Muscle layer of colon (tissue), 2 donors: ENCODE data around the gene FMN2.

Source experiments
- H3K27ac ChIP-seq: one replicate; pipeline ENCODE4 v1.7.0; 2013; ENCODE audit warnings: low read depth, mild to moderate bottlenecking, low read length, moderate library complexity
- H3K27me3 ChIP-seq, 2 donors: one replicate each; pipeline ENCODE4 v1.7.0; 2013; ENCODE audit warnings: low read length in 2 of 2, mild to moderate bottlenecking in 2 of 2; ENCODE audit not compliant: insufficient read depth in 2 of 2, control insufficient read depth in 1 of 2
- H3K36me3 ChIP-seq: one replicate; pipeline ENCODE4 v1.7.0; 2013; ENCODE audit warnings: mild to moderate bottlenecking, low read length; ENCODE audit not compliant: insufficient read depth
- H3K4me1 ChIP-seq: one replicate; pipeline ENCODE4 v1.7.0; 2013; ENCODE audit warnings: mild to moderate bottlenecking, low read length; ENCODE audit not compliant: insufficient read depth
- H3K4me3 ChIP-seq, 2 donors: one replicate each; pipeline ENCODE4 v1.7.0; 2013; ENCODE audit warnings: low read length in 2 of 2, low read depth in 1 of 2, mild to moderate bottlenecking in 1 of 2, moderate library complexity in 1 of 2
- H3K9ac ChIP-seq: one replicate; pipeline ENCODE4 v1.7.0; 2013; ENCODE audit warnings: low read length
- H3K9me3 ChIP-seq: one replicate; pipeline ENCODE4 v1.7.0; 2013; ENCODE audit warnings: mild to moderate bottlenecking, low read length
- donor health status: abdominal sarcoma.
- donor health status: Adenocarcinoma of cecum.

FMN2 gene

DNA sequence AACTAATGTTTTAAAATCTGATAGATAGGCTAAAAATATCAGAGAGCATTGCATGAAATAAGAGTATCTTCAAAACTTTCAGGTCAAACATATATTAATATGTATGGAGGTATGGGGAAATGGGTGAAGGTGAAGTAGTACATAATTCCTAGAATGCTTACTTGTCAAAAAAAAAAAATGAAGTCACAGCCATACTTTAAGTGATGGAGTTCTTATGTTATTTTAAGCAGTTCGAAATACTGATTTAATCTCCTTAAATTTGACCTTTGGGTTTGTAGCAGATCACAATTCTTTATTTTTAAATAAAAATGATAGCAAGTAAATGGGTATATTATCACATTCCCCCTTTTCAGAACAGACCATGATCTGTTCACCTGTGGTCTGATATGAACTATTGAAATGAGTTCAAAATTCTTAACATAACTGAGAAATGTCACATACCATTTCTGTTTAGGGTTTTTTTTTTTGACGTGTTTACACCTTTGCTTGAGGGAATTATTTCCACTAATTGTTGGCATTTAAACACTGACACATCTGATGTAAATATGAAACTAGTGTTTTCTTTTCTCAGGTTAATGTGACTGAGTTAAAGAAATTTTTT lies 300.1 kb downstream of the FMN2 start:
- no peak overlapping the region for H3K27ac ChIP-seq
- H3K9me3 ChIP-seq, result no peaks in the 10 kb centered on the region
- no peak overlapping the region for H3K4me3 ChIP-seq
- H3K9ac ChIP-seq, result no peak overlapping the region
- no peaks in the 10 kb centered on the region for H3K27me3 ChIP-seq
- no peaks in the 10 kb centered on the region for H3K36me3 ChIP-seq
- peaks cover 6% of the 10 kb centered on the region for H3K4me1 ChIP-seq

DNA sequence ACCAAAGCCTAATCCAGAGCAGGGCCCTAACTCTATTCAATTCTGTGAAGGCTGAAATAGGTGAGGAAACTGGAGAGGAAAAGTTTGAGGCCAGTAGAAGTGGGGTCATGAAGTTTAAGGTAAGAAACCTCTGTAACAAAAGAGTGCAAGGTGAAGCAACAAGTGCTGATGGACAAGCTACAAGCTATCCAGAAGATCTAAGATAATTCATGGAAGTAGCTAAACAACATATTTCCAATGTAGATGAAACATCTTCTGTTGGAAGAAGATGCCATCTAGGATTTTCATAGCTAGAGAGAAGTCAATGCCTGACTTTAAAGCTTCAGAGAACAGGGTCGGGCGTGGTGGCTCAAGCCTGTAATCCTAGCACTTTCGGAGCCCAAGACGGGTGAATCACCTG lies 302.7 kb downstream of the FMN2 start:
- Histone ChIP-seq H3K4me3 (no peak overlapping the region), H3K27ac (no peak overlapping the region), H3K9me3 (no peaks in the 10 kb centered on the region), H3K36me3 (no peaks in the 10 kb centered on the region), H3K4me1 (peaks cover 11% of the 10 kb centered on the region), H3K9ac (no peak overlapping the region), H3K27me3 (no peaks in the 10 kb centered on the region)

DNA sequence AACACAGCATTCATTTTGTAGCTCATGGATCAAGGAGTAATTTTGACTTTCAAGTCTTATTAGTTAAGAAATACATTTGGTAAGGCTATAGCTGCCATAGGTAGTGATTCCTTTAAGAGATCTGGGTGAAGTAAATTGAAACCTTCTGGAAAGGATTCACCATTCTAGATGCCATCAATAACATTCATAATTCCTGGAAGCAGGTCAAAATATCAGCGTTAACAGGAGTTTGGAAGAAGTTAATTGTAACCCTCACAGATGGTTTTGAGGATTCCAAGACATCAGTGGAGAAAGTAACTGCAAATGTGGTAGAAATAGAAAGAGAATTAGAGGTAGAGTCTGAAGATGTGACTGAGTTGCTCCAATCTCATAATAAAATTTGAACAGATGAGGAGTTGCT lies 303.7 kb downstream of the FMN2 start:
- Histone ChIP-seq H3K9ac (no peak overlapping the region), H3K27ac (no peak overlapping the region), H3K9me3 (no peaks in the 10 kb centered on the region), H3K4me1 (peaks cover 11% of the 10 kb centered on the region), H3K36me3 (no peaks in the 10 kb centered on the region), H3K27me3 (no peaks in the 10 kb centered on the region), H3K4me3 (no peak overlapping the region)

DNA sequence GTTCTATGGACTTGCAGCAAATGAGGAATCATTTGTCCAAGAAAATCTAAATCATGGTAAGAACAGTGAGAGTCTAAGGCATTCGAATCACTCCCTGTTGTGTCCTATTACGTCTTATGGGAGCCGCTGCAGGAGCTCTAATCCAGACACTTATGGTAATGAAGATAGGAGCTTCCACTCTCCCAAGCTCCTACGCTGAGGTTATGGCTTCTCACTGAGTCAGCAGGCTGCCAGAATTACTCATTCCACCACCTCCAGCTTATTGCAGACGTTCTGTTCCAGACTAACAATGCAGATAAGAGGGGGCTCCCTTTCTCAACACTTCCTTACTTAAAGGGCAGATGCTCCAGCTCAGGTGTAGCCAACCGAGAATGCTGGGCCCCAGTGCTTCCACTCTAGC lies 307.7 kb downstream of the FMN2 start:
- peaks cover 9% of the 10 kb centered on the region for H3K4me1 ChIP-seq
- H3K9ac ChIP-seq, result no peak overlapping the region
- H3K27me3 ChIP-seq, result no peaks in the 10 kb centered on the region
- no peak overlapping the region for H3K4me3 ChIP-seq
- H3K9me3 ChIP-seq, result no peaks in the 10 kb centered on the region
- H3K36me3 ChIP-seq, result no peaks in the 10 kb centered on the region
- H3K27ac ChIP-seq, result no peak overlapping the region

DNA sequence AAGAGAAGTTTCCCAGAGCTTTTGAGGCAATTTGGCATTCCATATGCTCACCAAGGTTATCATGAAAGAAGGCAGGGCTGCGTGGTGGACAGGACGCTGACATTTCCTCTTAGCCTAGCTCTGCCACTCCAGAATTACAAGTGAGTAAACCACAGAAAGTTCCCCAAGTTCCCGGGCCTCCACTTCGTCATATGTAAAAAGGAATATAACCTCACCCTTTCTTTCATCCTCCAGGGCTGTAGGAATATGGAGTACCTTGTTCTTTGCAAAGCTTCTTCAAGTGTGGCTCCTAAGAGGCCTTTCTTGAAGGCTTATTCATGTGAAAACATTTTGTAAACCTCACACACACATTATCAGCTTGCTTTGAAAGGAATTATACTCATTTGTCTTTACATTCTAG lies 310.0 kb downstream of the FMN2 start:
- H3K36me3 ChIP-seq, result no peaks in the 10 kb centered on the region
- no peak overlapping the region for H3K27ac ChIP-seq
- H3K9ac ChIP-seq, result no peak overlapping the region
- H3K27me3 ChIP-seq, result no peaks in the 10 kb centered on the region
- H3K4me3 ChIP-seq, result no peak overlapping the region
- peaks cover 14% of the 10 kb centered on the region for H3K4me1 ChIP-seq
- H3K9me3 ChIP-seq, result no peaks in the 10 kb centered on the region

DNA sequence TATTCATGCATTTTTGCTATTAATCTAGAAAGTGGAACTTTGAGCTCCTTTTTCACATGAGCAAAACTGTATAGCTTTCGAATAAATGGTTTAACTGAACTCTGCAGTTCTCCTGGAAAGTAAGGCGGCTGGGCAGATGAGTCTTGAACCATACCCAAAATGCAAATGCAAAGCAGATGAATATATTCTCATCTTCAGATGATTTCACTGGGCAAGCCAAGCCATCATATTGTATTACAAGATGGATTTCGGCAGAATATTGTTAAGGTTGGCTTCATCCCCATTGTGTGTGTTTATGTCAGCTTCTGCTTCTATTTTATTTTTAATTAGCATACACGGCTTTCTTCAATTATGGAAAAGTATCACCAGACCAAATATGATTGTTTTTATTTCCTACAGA lies 310.6 kb downstream of the FMN2 start:
- Histone ChIP-seq H3K9me3 (no peaks in the 10 kb centered on the region), H3K4me1 (peaks cover 14% of the 10 kb centered on the region), H3K27me3 (no peaks in the 10 kb centered on the region), H3K27ac (no peak overlapping the region), H3K4me3 (no peak overlapping the region), H3K9ac (no peak overlapping the region), H3K36me3 (no peaks in the 10 kb centered on the region)

DNA sequence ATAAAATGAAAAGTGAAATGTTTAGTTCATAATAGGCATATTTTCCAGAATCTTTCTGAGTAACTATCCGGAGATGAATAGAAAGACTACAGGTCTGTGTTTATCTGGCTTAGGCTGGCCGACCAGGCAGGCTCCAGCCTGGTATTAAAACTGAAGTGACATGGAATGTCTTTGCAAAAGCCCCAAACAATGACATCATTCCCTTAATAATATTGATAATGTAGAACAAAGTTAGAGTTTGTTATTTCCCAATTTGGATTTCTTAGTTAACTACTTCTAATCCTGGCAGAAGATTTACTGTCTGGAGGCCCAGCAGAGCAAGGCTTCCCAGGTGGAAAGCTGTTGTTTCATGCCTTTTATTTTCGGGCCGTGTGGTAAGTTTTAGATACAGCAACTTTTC lies 312.6 kb downstream of the FMN2 start:
- H3K4me3 ChIP-seq, result no peak overlapping the region
- peak overlapping the region; percentile 60 for H3K27ac ChIP-seq
- no peaks in the 10 kb centered on the region for H3K36me3 ChIP-seq
- no peak overlapping the region for H3K9ac ChIP-seq
- peaks cover 10% of the 10 kb centered on the region for H3K4me1 ChIP-seq
- no peaks in the 10 kb centered on the region for H3K27me3 ChIP-seq
- H3K9me3 ChIP-seq, result no peaks in the 10 kb centered on the region

DNA sequence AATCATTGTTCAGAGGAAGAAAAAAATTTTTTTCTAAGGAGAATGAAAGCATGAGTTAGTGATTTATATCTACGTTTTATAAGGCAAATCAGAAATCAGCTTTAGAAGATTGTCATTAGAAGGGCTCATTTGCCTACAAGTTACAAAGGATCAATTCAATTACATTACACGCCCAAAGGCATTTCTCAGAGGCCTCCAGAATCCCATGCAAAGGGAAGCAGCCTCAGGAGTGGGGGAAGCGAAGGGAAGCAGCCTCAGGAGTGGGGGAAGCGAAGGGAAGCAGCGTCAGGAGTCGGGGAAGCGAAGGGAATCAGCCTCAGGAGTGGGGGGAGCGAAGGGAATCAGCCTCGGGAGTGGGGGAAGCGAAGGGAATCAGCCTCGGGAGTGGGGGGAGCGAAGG lies 314.1 kb downstream of the FMN2 start:
- Histone ChIP-seq H3K4me3 (no peak overlapping the region), H3K36me3 (no peaks in the 10 kb centered on the region), H3K9ac (no peak overlapping the region), H3K27me3 (no peaks in the 10 kb centered on the region), H3K27ac (no peak overlapping the region), H3K9me3 (no peaks in the 10 kb centered on the region), H3K4me1 (peaks cover 9% of the 10 kb centered on the region)

DNA sequence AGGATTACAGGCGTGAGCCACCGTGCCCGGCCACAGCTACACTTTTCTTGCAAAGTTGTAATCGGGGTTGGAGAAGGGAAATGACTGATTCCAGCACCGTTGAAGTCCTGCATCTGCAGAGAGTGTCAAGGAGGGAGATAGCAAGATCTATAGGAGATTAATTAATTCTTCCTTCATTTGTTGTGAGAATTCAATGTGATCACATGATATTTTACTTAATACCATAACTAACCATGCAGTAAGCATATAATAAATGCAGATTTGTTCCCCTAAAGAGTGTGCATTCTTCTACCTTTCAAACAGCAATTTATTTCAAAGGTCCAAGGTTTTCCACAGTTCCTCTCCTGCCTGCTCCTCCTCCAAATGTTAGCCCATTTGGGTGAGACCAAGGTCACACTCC lies 315.7 kb downstream of the FMN2 start:
- Histone ChIP-seq H3K9me3 (no peaks in the 10 kb centered on the region), H3K36me3 (no peaks in the 10 kb centered on the region), H3K9ac (no peak overlapping the region), H3K4me3 (no peak overlapping the region), H3K27me3 (no peaks in the 10 kb centered on the region), H3K27ac (no peak overlapping the region), H3K4me1 (peaks cover 9% of the 10 kb centered on the region)

DNA sequence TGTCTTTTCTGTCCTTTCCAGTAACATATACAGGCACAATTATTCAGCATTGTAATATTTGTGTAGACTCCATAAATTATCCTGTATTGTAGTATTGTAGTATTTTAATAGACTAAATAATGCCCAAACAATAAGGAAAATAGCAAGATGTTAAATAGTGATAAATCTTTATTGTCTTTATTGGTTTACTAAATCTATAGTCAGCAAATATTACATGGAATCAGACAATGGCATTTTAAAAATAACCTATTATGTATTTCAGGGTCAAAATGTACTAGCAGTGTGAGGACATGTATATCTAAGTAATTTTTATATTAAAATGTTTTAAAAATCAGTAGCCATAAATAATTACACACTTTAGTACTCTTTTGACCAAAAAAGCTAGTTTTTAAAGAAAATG lies 317.9 kb downstream of the FMN2 start:
- H3K9me3 ChIP-seq, result no peaks in the 10 kb centered on the region
- no peak overlapping the region for H3K9ac ChIP-seq
- H3K27ac ChIP-seq, result no peak overlapping the region
- no peak overlapping the region for H3K4me3 ChIP-seq
- no peaks in the 10 kb centered on the region for H3K27me3 ChIP-seq
- H3K36me3 ChIP-seq, result no peaks in the 10 kb centered on the region
- H3K4me1 ChIP-seq, result peaks cover 3% of the 10 kb centered on the region

DNA sequence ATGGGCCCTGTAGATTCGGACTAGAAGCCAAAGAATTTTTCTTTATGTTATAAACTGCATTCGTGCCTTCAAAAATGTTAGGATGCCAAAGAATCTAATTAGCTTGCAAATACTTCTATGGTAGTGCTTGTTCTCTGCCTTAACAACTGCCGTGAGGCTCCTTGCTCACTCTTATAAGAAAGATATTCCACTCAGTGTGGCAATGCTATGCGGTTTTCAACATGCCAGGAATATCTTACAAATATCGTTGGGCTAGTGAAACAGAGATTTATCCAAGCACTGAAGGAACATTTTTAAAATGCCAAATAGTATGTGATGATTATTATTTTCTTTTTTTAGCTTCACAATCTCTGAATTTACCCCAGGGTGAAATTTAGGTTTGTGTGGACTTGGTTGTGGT lies 322.0 kb downstream of the FMN2 start:
- no peaks in the 10 kb centered on the region for H3K27me3 ChIP-seq
- H3K9me3 ChIP-seq, result no peaks in the 10 kb centered on the region
- no peaks in the 10 kb centered on the region for H3K4me1 ChIP-seq
- H3K27ac ChIP-seq, result no peak overlapping the region
- no peak overlapping the region for H3K4me3 ChIP-seq
- no peak overlapping the region for H3K9ac ChIP-seq
- H3K36me3 ChIP-seq, result no peaks in the 10 kb centered on the region

DNA sequence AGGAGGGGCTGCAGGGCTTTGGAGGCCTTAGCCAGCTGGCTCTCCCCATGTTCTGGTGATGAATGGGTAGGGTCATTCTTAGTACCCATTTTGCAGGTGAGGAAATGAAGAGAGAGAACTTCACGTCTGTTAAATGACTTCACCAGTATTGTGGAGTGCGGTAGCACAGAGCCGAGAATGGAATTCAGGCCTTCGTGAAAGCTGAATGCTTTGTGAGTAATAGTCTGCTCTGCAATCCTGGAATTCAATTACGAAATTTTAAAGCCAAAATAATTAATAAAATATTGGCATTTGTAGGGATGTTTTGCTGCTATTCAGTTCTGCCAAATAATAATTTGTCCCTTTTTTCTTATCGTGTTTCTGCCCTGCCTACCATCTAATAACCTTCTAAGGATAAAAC lies 322.6 kb downstream of the FMN2 start:
- H3K4me3 ChIP-seq, result no peak overlapping the region
- H3K9ac ChIP-seq, result no peak overlapping the region
- H3K27me3 ChIP-seq, result no peaks in the 10 kb centered on the region
- H3K27ac ChIP-seq, result no peak overlapping the region
- no peaks in the 10 kb centered on the region for H3K4me1 ChIP-seq
- H3K9me3 ChIP-seq, result no peaks in the 10 kb centered on the region
- no peaks in the 10 kb centered on the region for H3K36me3 ChIP-seq
